AG04450 (cell line): ENCODE results near the gene ARL6IP1. TPM values are rescaled to one million over a fixed set of nuclear protein-coding genes. Genes with fewer than 3 reads are reported as not detected.

Experiments used
- CTCF ChIA-PET: fragments of 300-600, 350-600 bp; formaldehyde crosslinking; extraction: SDS; loops from one replicate; lab custom pipeline; 2022; ENCODE audit warnings: antibody characterized with exemption, inconsistent platforms; lab: Charles Lee
- POLR2A ChIA-PET: fragments of 350-600 bp; formaldehyde crosslinking; extraction: SDS; loops from one replicate; lab custom pipeline; 2021; ENCODE audit warnings: antibody characterized with exemption, inconsistent platforms; lab: Yijun Ruan, JAX
- DNase-seq: peaks from one replicate; pipeline ENCODE4 v3.0.0-alpha.2; 2011; ENCODE audit warnings: low read depth, low spot score
- H3K27ac ChIP-seq: one replicate; pipeline ENCODE4 v1.5.1; 2012; ENCODE audit warnings: low read depth, low read length, control low read depth
- H3K27me3 ChIP-seq: one replicate; pipeline ENCODE4 v1.6.0; 2012; ENCODE audit warnings: low read length; ENCODE audit not compliant: control insufficient read depth, insufficient read depth
- H3K4me3 ChIP-seq: 2 replicates; pipeline ENCODE4 v1.5.1; 2011; ENCODE audit warnings: mild to moderate bottlenecking, low read depth, low read length, control low read depth
- H3K9me3 ChIP-seq: 2 replicates; pipeline ENCODE4 v1.5.1; 2012; ENCODE audit warnings: low read length; ENCODE audit not compliant: control insufficient read depth, insufficient read depth
- CTCF ChIP-seq: IDR thresholded peaks from 2 replicates; pipeline ENCODE4 v1.5.1; 2011; ENCODE audit warnings: low read depth, low read length, control low read depth, inconsistent platforms
- polyA plus RNA-seq: library from polyadenylated mRNA; depleted of rRNA; stranded (reverse); fragments of >200 nt; gene quantifications from 2 replicates; pipeline ENCODE4 v1.2.3, GENCODE V29; 2011

ARL6IP1 gene
- polyA plus RNA-seq, 1 experiment = 155 TPM

- Histone ChIP-seq H3K4me3 (no peak overlapping the region), H3K9me3 (peaks cover 4% of the 10 kb centered on the region; the same call in 1 of the 2 replicates), H3K27ac (no peak overlapping the region), H3K27me3 (no peaks in the 10 kb centered on the region)
- no peak for TF ChIP-seq CTCF
- ChIA-PET CTCF (interaction anchor here (1.2 to 2.7 kb wide), 10 partner anchors 10 to 181 kb away, joined by 4 to 54 read pairs (median 6); no protein-coding TSS in a partner anchor), POLR2A (interaction anchor here (0.6 to 2.4 kb wide), 5 partner anchors 13 to 1428 kb away, joined by 3 to 14 read pairs (median 6); partner anchors contain the start of gene RPS15A)
- DNase-seq = no peak
Measured at GRCh38 chr16:18802767-18803343, 1.5 kb upstream of the ARL6IP1 start.

GRCh38 chr16:18800775-18801144 lies 589 bp downstream of the ARL6IP1 start:
- CTCF ChIA-PET = interaction anchor here (0.6 to 1.9 kb wide), 23 partner anchors 9 to 702 kb away, joined by 3 to 54 read pairs (median 6); partner anchors contain the start of gene RPS15A
- Histone ChIP-seq H3K27ac (peak overlapping the region; percentile 77), H3K27me3 (no peaks in the 10 kb centered on the region), H3K4me3 (peak overlapping the region; percentile 93), H3K9me3 (peaks cover 4% of the 10 kb centered on the region; the same call in 1 of the 2 replicates)
- TF ChIP-seq CTCF = no peak
- POLR2A ChIA-PET = interaction anchor here (0.6 to 4.5 kb wide), 7 partner anchors 9 to 950 kb away, joined by 3 to 133 read pairs (median 5); partner anchors contain the start of gene RPS15A
- no peak for DNase-seq

GRCh38 chr16:18800293-18800692 lies 1.1 kb downstream of the ARL6IP1 start:
- Histone ChIP-seq H3K4me3 (peak overlapping the region; percentile 93), H3K27ac (no peak overlapping the region), H3K27me3 (no peaks in the 10 kb centered on the region), H3K9me3 (peaks cover 4% of the 10 kb centered on the region; the same call in 1 of the 2 replicates)
- CTCF ChIA-PET = interaction anchor here (1.5 to 1.6 kb wide), 2 partner anchors 10 to 170 kb away, joined by 3 to 7 read pairs; partner anchors contain the start of gene RPS15A
- POLR2A ChIA-PET = interaction anchor here (0.6 to 4.5 kb wide), 4 partner anchors 10 to 949 kb away, joined by 3 to 133 read pairs (median 7); partner anchors contain the start of gene RPS15A
- TF ChIP-seq CTCF = no peak
- DNase-seq = no peak

GRCh38 chr16:18799500-18799899 lies 1.8 kb downstream of the ARL6IP1 start:
- DNase-seq = no peak
- Histone ChIP-seq H3K27ac (no peak overlapping the region), H3K9me3 (peaks cover 4% of the 10 kb centered on the region; the same call in 1 of the 2 replicates), H3K4me3 (peak overlapping the region; percentile 93), H3K27me3 (no peaks in the 10 kb centered on the region)
- no peak for TF ChIP-seq CTCF
- POLR2A ChIA-PET = interaction anchor here (0.6 to 4.5 kb wide), 2 partner anchors 9 to 17 kb away, joined by 3 to 133 read pairs; partner anchors contain the start of gene RPS15A
- CTCF ChIA-PET = interaction anchor here (1.5 to 1.6 kb wide), 2 partner anchors 9 to 170 kb away, joined by 3 to 7 read pairs; partner anchors contain the start of gene RPS15A

- peaks cover 4% of the 10 kb centered on the region; the same call in 1 of the 2 replicates for H3K9me3 ChIP-seq
- ChIA-PET POLR2A (no interaction called here), CTCF (interaction anchor here (1.1 kb wide), 1 partner anchor 172 kb away, joined by 4 read pairs; no protein-coding TSS in a partner anchor)
- no peak for DNase-seq
- H3K27me3 ChIP-seq = no peaks in the 10 kb centered on the region
- no peak for TF ChIP-seq CTCF
- H3K27ac ChIP-seq = no peak overlapping the region
- no peak overlapping the region for H3K4me3 ChIP-seq
Measured at GRCh38 chr16:18797746-18798145, 3.6 kb downstream of the ARL6IP1 start.
